ENCODE results near the gene EIF2B5. TPM values are rescaled to one million over a fixed set of nuclear protein-coding genes. Genes with fewer than 3 reads are reported as not detected.
A peak's percentile ranks its signal among the peaks of the same experiment; 100 is the strongest.

The EIF2B5 gene
- total and polyA plus RNA-seq, 2 of the 13 experiments (the other 11 are each of a cell fraction or from before 2014, with no cell fraction given) = 38.4 to 60.2 TPM

GRCh38 chr3:184135149-184135910 lies at the start of gene EIF2B5 (continued):
- no peak for TF ChIP-seq STAG1 (CRISPR knock-in tag; IDR thresholded peaks at IDR 0.05)
- peak; percentile 64 for TF ChIP-seq GABPA (IDR thresholded peaks at IDR 0.05; ENCODE audit: low read depth, low read length)
- TF ChIP-seq GABPA (CRISPR knock-in tag; IDR thresholded peaks at IDR 0.05; ENCODE audit: low read depth) = peak; percentile 93
- TF ChIP-seq ZNF652 (CRISPR knock-in tag; IDR thresholded peaks at IDR 0.05; ENCODE audit: borderline replicate concordance, low read depth) = no peak; the same call in 1 of the 2 replicates
- 0 out of 2 replicates have a peak, but pooled peaks have one; percentile 48 for TF ChIP-seq BCL3 (CRISPR knock-in tag; IDR thresholded peaks at IDR 0.05)
- TF ChIP-seq ZFP37 (CRISPR knock-in tag; IDR thresholded peaks at IDR 0.05; ENCODE audit: borderline replicate concordance) = 0 out of 2 replicates have a peak, but pooled peaks have one; percentile 8
- peak; percentile 80 for TF ChIP-seq ZNF747 (CRISPR knock-in tag; IDR thresholded peaks at IDR 0.05; ENCODE audit: borderline replicate concordance)
- TF ChIP-seq HHEX (CRISPR knock-in tag; IDR thresholded peaks at IDR 0.05) = peak; percentile 51; the same call in 1 of the 2 replicates
- TF ChIP-seq LCORL (IDR thresholded peaks at IDR 0.05) = no peak
- peak; percentile 42; the same call in 1 of the 2 replicates for TF ChIP-seq LCORL (CRISPR knock-in tag; IDR thresholded peaks at IDR 0.05)
- TF ChIP-seq, protein P1, sequence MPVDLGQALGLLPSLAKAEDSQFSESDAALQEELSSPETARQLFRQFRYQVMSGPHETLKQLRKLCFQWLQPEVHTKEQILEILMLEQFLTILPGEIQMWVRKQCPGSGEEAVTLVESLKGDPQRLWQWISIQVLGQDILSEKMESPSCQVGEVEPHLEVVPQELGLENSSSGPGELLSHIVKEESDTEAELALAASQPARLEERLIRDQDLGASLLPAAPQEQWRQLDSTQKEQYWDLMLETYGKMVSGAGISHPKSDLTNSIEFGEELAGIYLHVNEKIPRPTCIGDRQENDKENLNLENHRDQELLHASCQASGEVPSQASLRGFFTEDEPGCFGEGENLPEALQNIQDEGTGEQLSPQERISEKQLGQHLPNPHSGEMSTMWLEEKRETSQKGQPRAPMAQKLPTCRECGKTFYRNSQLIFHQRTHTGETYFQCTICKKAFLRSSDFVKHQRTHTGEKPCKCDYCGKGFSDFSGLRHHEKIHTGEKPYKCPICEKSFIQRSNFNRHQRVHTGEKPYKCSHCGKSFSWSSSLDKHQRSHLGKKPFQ (CRISPR knock-in tag; IDR thresholded peaks at IDR 0.05; ENCODE audit: insufficient replicate concordance) = peak; percentile 72
- peak in 1 of 2 experiments; percentile 93; a peak in 2 of 4 replicates for TF ChIP-seq KLF16 (CRISPR knock-in tag; IDR thresholded peaks at IDR 0.05)
- TF ChIP-seq CENPX (CRISPR knock-in tag; IDR thresholded peaks at IDR 0.05) = no peak
- peak; percentile 82 for TF ChIP-seq SIN3B (IDR thresholded peaks at IDR 0.05; ENCODE audit: low read length)
- TF ChIP-seq HNRNPH1 (optimal IDR thresholded peaks at IDR 0.05; ENCODE audit: low read depth, low read length) = no peak
- peak; percentile 29; the same call in 1 of the 2 replicates for TF ChIP-seq MTF2 (CRISPR knock-in tag; IDR thresholded peaks at IDR 0.05; ENCODE audit: borderline replicate concordance)
- peak; percentile 70 for TF ChIP-seq ZMYM3 (CRISPR knock-in tag; IDR thresholded peaks at IDR 0.05)
- peak; percentile 75 for TF ChIP-seq ZSCAN9 (CRISPR knock-in tag; IDR thresholded peaks at IDR 0.05; ENCODE audit: borderline replicate concordance)
- TF ChIP-seq YEATS4 (CRISPR knock-in tag; IDR thresholded peaks at IDR 0.05; ENCODE audit: borderline replicate concordance) = peak; percentile 5; the same call in 1 of the 2 replicates
- TF ChIP-seq, protein P2, sequence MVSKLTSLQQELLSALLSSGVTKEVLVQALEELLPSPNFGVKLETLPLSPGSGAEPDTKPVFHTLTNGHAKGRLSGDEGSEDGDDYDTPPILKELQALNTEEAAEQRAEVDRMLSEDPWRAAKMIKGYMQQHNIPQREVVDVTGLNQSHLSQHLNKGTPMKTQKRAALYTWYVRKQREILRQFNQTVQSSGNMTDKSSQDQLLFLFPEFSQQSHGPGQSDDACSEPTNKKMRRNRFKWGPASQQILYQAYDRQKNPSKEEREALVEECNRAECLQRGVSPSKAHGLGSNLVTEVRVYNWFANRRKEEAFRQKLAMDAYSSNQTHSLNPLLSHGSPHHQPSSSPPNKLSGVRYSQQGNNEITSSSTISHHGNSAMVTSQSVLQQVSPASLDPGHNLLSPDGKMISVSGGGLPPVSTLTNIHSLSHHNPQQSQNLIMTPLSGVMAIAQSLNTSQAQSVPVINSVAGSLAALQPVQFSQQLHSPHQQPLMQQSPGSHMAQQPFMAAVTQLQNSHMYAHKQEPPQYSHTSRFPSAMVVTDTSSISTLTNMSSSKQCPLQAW (CRISPR knock-in tag; IDR thresholded peaks at IDR 0.05) = peak; percentile 97
- peak; percentile 61; the same call in 1 of the 2 replicates for TF ChIP-seq MIER2 (CRISPR knock-in tag; IDR thresholded peaks at IDR 0.05)
- TF ChIP-seq BCLAF1 (IDR thresholded peaks at IDR 0.05) = no peak
- peak; percentile 58; the same call in 1 of the 2 replicates for TF ChIP-seq ZNF616 (CRISPR knock-in tag; IDR thresholded peaks at IDR 0.05; ENCODE audit: low read depth)
- TF ChIP-seq REXO4 (CRISPR knock-in tag; IDR thresholded peaks at IDR 0.05; ENCODE audit: borderline replicate concordance) = no peak
